ENCODE measurements around the gene ECSCR.
"Not testable (repeated sequence)": the region's sequence is repeated elsewhere in the genome, so short reads cannot be mapped to it uniquely, and the experiment has no call there.

ECSCR gene

GRCh38 chr5:139410121-139410992, 52.2 kb downstream of the ECSCR start:
- DNase-seq, result no peak

- DNase-seq, result not testable (repeated sequence)
Observed at GRCh38 chr5:139409116-139409515, 53.4 kb downstream of the ECSCR start.

DNA sequence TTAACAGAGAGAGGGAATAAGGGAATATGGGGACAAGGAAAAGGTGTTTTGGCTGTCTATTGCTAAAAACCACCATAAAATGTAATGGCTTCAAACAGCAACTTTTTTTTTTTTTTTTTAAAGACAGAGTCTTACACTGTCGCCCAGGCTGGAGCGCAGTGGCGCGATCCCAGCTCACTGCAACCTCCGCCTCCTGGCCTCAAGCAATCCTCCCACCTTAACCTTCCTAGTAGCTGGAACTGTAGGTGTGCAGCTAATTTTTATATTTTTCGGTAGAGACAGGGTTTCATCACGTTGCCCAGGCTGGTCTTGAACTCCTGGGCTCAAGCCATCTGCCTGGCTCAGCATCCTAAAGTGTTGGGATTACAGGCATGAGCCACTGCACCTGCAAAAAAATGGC, 54.4 kb downstream of the ECSCR start:
- DNase-seq, result no peak

- DNase-seq, result no peak
Observed at GRCh38 chr5:139407517-139407916, 55.0 kb downstream of the ECSCR start.

- DNase-seq, result no peak
Observed at GRCh38 chr5:139406963-139407362, 55.6 kb downstream of the ECSCR start.

GRCh38 chr5:139404484-139404840, 58.1 kb downstream of the ECSCR start:
- DNase-seq, result no peak

GRCh38 chr5:139403787-139404483, 58.6 kb downstream of the ECSCR start, which contains the start of gene SPATA24:
Gene SPATA24 (minus strand): TSS chr5:139404089. CDS start chr5:139404060, 29 bp downstream.
- peak; percentile 98 for DNase-seq

- DNase-seq, result no peak
Observed at GRCh38 chr5:139403418-139403786, 59.1 kb downstream of the ECSCR start.

DNA sequence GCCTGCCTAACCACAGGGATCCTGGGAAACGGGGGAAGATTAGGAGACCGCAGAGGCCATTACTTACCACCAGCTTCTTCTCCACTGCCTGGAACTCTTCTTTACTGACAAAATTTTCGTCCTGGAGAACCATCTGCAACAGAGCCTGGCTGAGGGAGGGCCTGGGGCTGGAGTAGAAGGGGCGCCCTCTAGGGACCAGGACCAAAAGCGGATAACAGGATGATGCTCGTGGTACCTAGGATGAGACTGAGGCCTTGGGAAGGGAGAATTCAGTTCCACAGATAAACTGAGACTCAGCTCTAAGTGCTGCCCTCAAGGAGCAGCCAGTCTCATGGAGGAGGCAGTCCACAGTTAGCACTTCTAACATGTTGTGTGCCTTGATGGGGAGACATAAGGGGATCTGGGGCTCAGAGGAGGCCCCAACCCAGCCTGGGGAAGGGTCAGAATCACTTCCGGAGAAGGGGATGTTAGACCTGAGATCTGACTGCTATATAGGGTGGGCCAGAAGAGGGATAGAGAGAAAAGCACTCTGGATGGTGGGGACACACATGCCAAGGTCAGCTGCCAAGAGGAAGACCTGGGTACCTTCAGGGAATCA, 59.9 kb downstream of the ECSCR start:
- DNase-seq, result no peak

DNA sequence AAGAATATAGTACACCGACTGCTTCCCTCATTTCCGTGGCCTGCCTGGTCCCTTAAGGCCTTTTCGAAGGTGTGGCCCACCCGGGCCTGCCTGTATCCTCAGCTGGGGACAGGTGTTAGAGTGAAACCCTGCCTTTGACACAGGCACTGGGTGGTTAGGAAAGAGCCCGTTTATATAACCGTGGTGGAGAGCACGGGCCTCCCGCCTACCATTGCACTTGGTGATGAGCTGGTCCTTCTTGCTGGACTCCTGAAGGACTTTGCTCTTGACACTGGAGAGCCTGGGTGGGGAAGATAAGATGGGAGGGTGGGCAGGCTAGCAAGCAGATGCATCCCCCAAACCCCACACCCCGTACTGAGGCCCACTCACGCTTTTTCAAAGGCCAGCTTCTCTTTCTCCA, 61.0 kb downstream of the ECSCR start:
- no peak for DNase-seq

DNA sequence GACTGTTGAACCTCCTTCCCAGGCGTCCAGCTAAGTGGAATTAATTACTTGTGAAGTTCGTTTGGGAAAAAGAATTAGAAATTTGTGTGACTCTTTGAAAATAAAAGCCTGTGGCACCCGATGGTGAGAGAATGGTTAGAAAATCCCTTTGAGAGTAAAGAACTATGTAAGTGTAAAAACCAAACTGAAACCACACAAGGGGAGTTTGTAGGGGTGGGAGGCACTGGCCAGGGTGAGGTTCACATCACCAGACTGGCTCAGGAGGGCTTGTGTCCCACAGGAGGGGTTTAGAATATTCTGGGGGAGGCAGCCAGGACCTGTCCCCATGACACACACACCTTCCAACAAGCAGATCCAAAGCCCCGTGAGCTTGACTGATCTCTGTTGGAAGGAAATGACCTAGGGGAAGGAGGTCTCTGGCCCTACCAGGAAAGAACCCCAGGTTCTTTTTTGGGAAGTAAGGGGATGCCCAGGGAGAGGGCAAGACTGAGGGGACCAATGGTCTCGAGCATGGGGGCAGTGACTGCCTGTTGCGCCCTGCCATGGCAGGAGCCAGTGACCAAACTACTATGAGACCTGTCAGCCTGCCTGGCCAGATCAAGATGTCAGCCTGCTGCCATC, 62.9 kb downstream of the ECSCR start:
- no peak for DNase-seq

Measured in GOT3 (cell line).